Measurements from ENCODE around the gene MFAP5. TPM values are rescaled to one million over a fixed set of nuclear protein-coding genes. Genes with fewer than 3 reads are reported as not detected.

MFAP5 gene
- total RNA-seq, 1 experiment from 2014 or later: 0.96 TPM

- no peaks in the 10 kb centered on the region for H3K27me3 Mint-ChIP-seq (ENCODE audit: low read depth)
- ATAC-seq (peak; percentile 52), DNase-seq (ENCODE audit: low spot score) (peak; percentile 70)
- peak overlapping the region; percentile 94 for H3K27ac Mint-ChIP-seq
- POLR2A ChIA-PET: interaction anchor here (0.7 to 1.9 kb wide), 6 partner anchors 10 to 215 kb away, joined by 3 to 8 read pairs (median 3); partner anchors contain the start of gene A2ML1
- no peaks in the 10 kb centered on the region for H3K9me3 Mint-ChIP-seq
- CTCF ChIA-PET: interaction anchor here (0.5 to 1.7 kb wide), 5 partner anchors 125 to 586 kb away, joined by 3 to 12 read pairs (median 3); no protein-coding TSS in a partner anchor
- peak overlapping the region; percentile 79 for H3K4me3 Mint-ChIP-seq
- peaks cover 55% of the 10 kb centered on the region for H3K4me1 Mint-ChIP-seq
- H3K36me3 Mint-ChIP-seq: peaks cover 14% of the 10 kb centered on the region
- TF ChIP-seq PRRX2 (CRISPR knock-in tag; IDR thresholded peaks at IDR 0.05): no peak
- TF ChIP-seq ARID4B (CRISPR knock-in tag; IDR thresholded peaks at IDR 0.05; ENCODE audit: borderline replicate concordance): peak; percentile 71; the same call in 1 of the 2 replicates
- no peak for TF ChIP-seq PREB (CRISPR knock-in tag; IDR thresholded peaks at IDR 0.05; ENCODE audit: borderline replicate concordance)
- TF ChIP-seq GTF2I (CRISPR knock-in tag; conservative IDR thresholded peaks at IDR 0.05): no peak
- TF ChIP-seq TP53 (CRISPR knock-in tag; IDR thresholded peaks at IDR 0.05): no peak
- no peak for TF ChIP-seq FOXJ3 (CRISPR knock-in tag; IDR thresholded peaks at IDR 0.05; ENCODE audit: borderline replicate concordance)
- TF ChIP-seq SMAD3 (CRISPR knock-in tag; IDR thresholded peaks at IDR 0.05; ENCODE audit: borderline replicate concordance): 0 out of 2 replicates have a peak, but pooled peaks have one; percentile 11
- no peak for TF ChIP-seq TEAD4 (CRISPR knock-in tag; IDR thresholded peaks at IDR 0.05)
- TF ChIP-seq NR3C1 (CRISPR knock-in tag; conservative IDR thresholded peaks at IDR 0.05; ENCODE audit: low read depth): 0 out of 2 replicates have a peak, but pooled peaks have one; percentile 40
- no peak for TF ChIP-seq MLX (CRISPR knock-in tag; IDR thresholded peaks at IDR 0.05)
- TF ChIP-seq ZNF138 (CRISPR knock-in tag; conservative IDR thresholded peaks at IDR 0.05): 0 out of 2 replicates have a peak, but pooled peaks have one; percentile 69
- 0 out of 2 replicates have a peak, but pooled peaks have one; percentile 12 for TF ChIP-seq FOXP1 (CRISPR knock-in tag; IDR thresholded peaks at IDR 0.05; ENCODE audit: borderline replicate concordance)
- TF ChIP-seq, protein P1, sequence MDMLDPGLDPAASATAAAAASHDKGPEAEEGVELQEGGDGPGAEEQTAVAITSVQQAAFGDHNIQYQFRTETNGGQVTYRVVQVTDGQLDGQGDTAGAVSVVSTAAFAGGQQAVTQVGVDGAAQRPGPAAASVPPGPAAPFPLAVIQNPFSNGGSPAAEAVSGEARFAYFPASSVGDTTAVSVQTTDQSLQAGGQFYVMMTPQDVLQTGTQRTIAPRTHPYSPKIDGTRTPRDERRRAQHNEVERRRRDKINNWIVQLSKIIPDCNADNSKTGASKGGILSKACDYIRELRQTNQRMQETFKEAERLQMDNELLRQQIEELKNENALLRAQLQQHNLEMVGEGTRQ (CRISPR knock-in tag; IDR thresholded peaks at IDR 0.05): peak; percentile 88
- no peak for TF ChIP-seq GRHL2 (CRISPR knock-in tag; IDR thresholded peaks at IDR 0.05; ENCODE audit: insufficient replicate concordance, severe bottlenecking)
- peak; percentile 56; the same call in 1 of the 2 replicates for TF ChIP-seq FOXP4 (CRISPR knock-in tag; IDR thresholded peaks at IDR 0.05)
- TF ChIP-seq ETV6 (CRISPR knock-in tag; IDR thresholded peaks at IDR 0.05): peak; percentile 32; the same call in 1 of the 2 replicates
- TF ChIP-seq, protein P2, sequence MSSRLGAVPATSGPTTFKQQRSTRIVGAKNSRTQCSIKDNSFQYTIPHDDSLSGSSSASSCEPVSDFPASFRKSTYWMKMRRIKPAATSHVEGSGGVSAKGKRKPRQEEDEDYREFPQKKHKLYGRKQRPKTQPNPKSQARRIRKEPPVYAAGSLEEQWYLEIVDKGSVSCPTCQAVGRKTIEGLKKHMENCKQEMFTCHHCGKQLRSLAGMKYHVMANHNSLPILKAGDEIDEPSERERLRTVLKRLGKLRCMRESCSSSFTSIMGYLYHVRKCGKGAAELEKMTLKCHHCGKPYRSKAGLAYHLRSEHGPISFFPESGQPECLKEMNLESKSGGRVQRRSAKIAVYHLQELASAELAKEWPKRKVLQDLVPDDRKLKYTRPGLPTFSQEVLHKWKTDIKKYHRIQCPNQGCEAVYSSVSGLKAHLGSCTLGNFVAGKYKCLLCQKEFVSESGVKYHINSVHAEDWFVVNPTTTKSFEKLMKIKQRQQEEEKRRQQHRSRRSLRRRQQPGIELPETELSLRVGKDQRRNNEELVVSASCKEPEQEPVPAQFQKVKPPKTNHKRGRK (CRISPR knock-in tag; IDR thresholded peaks at IDR 0.05; ENCODE audit: borderline replicate concordance): no peak
- TF ChIP-seq MXD4 (CRISPR knock-in tag; IDR thresholded peaks at IDR 0.05; ENCODE audit: borderline replicate concordance): no peak
- no peak for TF ChIP-seq NR1H2 (CRISPR knock-in tag; IDR thresholded peaks at IDR 0.05)
- 0 out of 2 replicates have a peak, but pooled peaks have one; percentile 13 for TF ChIP-seq ZNF317 (CRISPR knock-in tag; IDR thresholded peaks at IDR 0.05; ENCODE audit: borderline replicate concordance, low read depth)
- peak; percentile 59; the same call in 1 of the 2 replicates for TF ChIP-seq KAT7 (CRISPR knock-in tag; IDR thresholded peaks at IDR 0.05; ENCODE audit: borderline replicate concordance)
- no peak for TF ChIP-seq TCF7 (CRISPR knock-in tag; IDR thresholded peaks at IDR 0.05; ENCODE audit: low read depth)
- TF ChIP-seq ZNF263 (CRISPR knock-in tag; IDR thresholded peaks at IDR 0.05; ENCODE audit: low read depth): no peak
Measured at GRCh38 chr12:8698132-8698851, 35.7 kb upstream of the MFAP5 start.

Data from WTC11 (cell line).